GM12873 (cell line): ENCODE results near the gene ARHGAP33.

ENCODE experiments used
- CTCF ChIP-seq: IDR thresholded peaks from 2 replicates; pipeline ENCODE4 v1.5.1; 2012; ENCODE audit warnings: low read depth, mild to moderate bottlenecking, moderate library complexity, low read length, control low read depth; ENCODE audit not compliant: insufficient read depth; ENCODE audit errors: missing control alignments

The ARHGAP33 gene

GRCh38 chr19:35738021-35738886 lies 37.1 kb upstream of the ARHGAP33 start:
- no peak for TF ChIP-seq CTCF

GRCh38 chr19:35738887-35739229 lies 36.5 kb upstream of the ARHGAP33 start:
- no peak for TF ChIP-seq CTCF

GRCh38 chr19:35739275-35740107 lies 35.9 kb upstream of the ARHGAP33 start:
- no peak for TF ChIP-seq CTCF

- TF ChIP-seq CTCF, result no peak
Measured at GRCh38 chr19:35740108-35740422, 35.3 kb upstream of the ARHGAP33 start.

GRCh38 chr19:35740423-35741202 lies 34.8 kb upstream of the ARHGAP33 start:
- TF ChIP-seq CTCF, result no peak

GRCh38 chr19:35741203-35741515 lies 34.2 kb upstream of the ARHGAP33 start:
- peak; percentile 18 for TF ChIP-seq CTCF
